Measurements from ENCODE around the gene PPFIA4. TPM values are rescaled to one million over a fixed set of nuclear protein-coding genes. Genes with fewer than 3 reads are reported as not detected.

Gene PPFIA4
- total RNA-seq, 1 donor from 2014 or later: 1.3 TPM

GRCh38 chr1:203059485-203059884, 33.2 kb downstream of the PPFIA4 start:
- peaks cover 4% of the 10 kb centered on the region for H3K4me1 ChIP-seq
- H3K27me3 ChIP-seq: no peaks in the 10 kb centered on the region
- DNase-seq (no peak), ATAC-seq (peak; percentile 58)
- TF ChIP-seq CTCF (IDR thresholded peaks at IDR 0.05): no peak
- H3K9me3 ChIP-seq: no peaks in the 10 kb centered on the region
- H3K4me3 ChIP-seq: no peak overlapping the region
- intact Hi-C loops (cut with DNase I): no loop called here
- no peak overlapping the region for H3K27ac ChIP-seq
- no peaks in the 10 kb centered on the region for H3K36me3 ChIP-seq

GRCh38 chr1:203060115-203060514, 33.8 kb downstream of the PPFIA4 start:
- Histone ChIP-seq H3K9me3 (no peaks in the 10 kb centered on the region), H3K27ac (no peak overlapping the region), H3K4me3 (no peak overlapping the region), H3K27me3 (no peaks in the 10 kb centered on the region), H3K4me1 (peaks cover 4% of the 10 kb centered on the region), H3K36me3 (no peaks in the 10 kb centered on the region)
- DNase-seq (no peak), ATAC-seq (no peak)
- intact Hi-C loops (cut with DNase I): no loop called here
- no peak for TF ChIP-seq CTCF (IDR thresholded peaks at IDR 0.05)

GRCh38 chr1:203063287-203063686, 37.0 kb downstream of the PPFIA4 start:
- DNase-seq (no peak), ATAC-seq (no peak)
- no peaks in the 10 kb centered on the region for H3K27me3 ChIP-seq
- H3K27ac ChIP-seq: no peak overlapping the region
- H3K36me3 ChIP-seq: no peaks in the 10 kb centered on the region
- H3K4me1 ChIP-seq: peaks cover 3% of the 10 kb centered on the region
- no peak overlapping the region for H3K4me3 ChIP-seq
- H3K9me3 ChIP-seq: no peaks in the 10 kb centered on the region
- TF ChIP-seq CTCF (IDR thresholded peaks at IDR 0.05): no peak
- intact Hi-C loops (cut with DNase I): no loop called here

GRCh38 chr1:203065191-203065590, 38.9 kb downstream of the PPFIA4 start:
- no peak overlapping the region for H3K27ac ChIP-seq
- H3K9me3 ChIP-seq: no peaks in the 10 kb centered on the region

GRCh38 chr1:203065986-203066385, 39.7 kb downstream of the PPFIA4 start:
- peaks cover 12% of the 10 kb centered on the region for H3K4me1 ChIP-seq
- no peaks in the 10 kb centered on the region for H3K27me3 ChIP-seq
- DNase-seq: no peak
- peak; percentile 8 for ATAC-seq
- no peak for TF ChIP-seq CTCF (IDR thresholded peaks at IDR 0.05)
- no peak overlapping the region for H3K4me3 ChIP-seq
- H3K9me3 ChIP-seq: no peaks in the 10 kb centered on the region
- intact Hi-C loops (cut with DNase I): no loop called here
- no peak overlapping the region for H3K27ac ChIP-seq
- no peaks in the 10 kb centered on the region for H3K36me3 ChIP-seq

More at GRCh38 chr1:203065191-203065590, 38.9 kb downstream of the PPFIA4 start:
- ATAC-seq (no peak), DNase-seq (no peak)
- TF ChIP-seq CTCF (IDR thresholded peaks at IDR 0.05): no peak
- Histone ChIP-seq H3K27me3 (no peaks in the 10 kb centered on the region), H3K36me3 (no peaks in the 10 kb centered on the region), H3K4me3 (no peak overlapping the region), H3K4me1 (peaks cover 12% of the 10 kb centered on the region)
- intact Hi-C loops (cut with DNase I): no loop called here

- H3K4me1 ChIP-seq: peaks cover 12% of the 10 kb centered on the region
- no peaks in the 10 kb centered on the region for H3K27me3 ChIP-seq
- H3K9me3 ChIP-seq: no peaks in the 10 kb centered on the region
- no peaks in the 10 kb centered on the region for H3K36me3 ChIP-seq
- no peak for ATAC-seq
- TF ChIP-seq CTCF (IDR thresholded peaks at IDR 0.05): no peak
- intact Hi-C loops (cut with DNase I): no loop called here
- no peak overlapping the region for H3K4me3 ChIP-seq
- no peak for DNase-seq
- H3K27ac ChIP-seq: no peak overlapping the region
Measured at GRCh38 chr1:203066965-203067364, 40.7 kb downstream of the PPFIA4 start.

Data from upper lobe of right lung (tissue), 1 donor.